Measurements from ENCODE around the gene TEX51. TPM values are rescaled to one million over a fixed set of nuclear protein-coding genes. Genes with fewer than 3 reads are reported as not detected.
A peak's percentile ranks its signal among the peaks of the same experiment; 100 is the strongest.

TEX51 gene
- total and polyA plus RNA-seq, 4 donors: not detected

DNA sequence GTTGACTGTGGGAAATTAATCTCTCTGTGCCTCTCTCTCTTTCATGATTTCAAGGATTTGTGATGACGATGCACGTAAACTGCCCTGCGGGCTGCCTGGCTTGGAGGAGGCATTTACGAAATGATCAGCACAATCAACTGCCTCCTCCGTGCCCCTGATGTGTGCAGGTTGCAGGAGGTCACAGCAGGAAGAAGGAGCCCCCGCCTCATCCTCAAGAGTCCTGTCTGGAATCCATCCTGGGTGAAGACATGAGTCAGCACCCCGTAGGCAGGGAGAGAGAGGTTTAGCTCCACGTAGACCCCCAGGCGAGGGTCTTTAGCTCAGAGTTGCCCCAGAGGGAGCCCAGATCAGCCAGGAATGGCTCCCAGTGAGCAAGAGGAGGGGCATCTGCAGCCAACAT is 17.1 kb upstream of the TEX51 start:
- H3K4me3 ChIP-seq (ENCODE audit: low read length in 2 of 2): no peak overlapping the region
- H3K27ac ChIP-seq (ENCODE audit: low read depth in 1 of 2, low read length in 2 of 2): no peak overlapping the region
- ATAC-seq (ENCODE audit: low FRiP score) (no peak), DNase-seq (no peak)
- no peaks in the 10 kb centered on the region for H3K27me3 ChIP-seq (ENCODE audit: control insufficient read depth in 1 of 2, insufficient read depth in 2 of 2, low read length in 1 of 2)
- H3K4me1 ChIP-seq (ENCODE audit: control insufficient read depth in 1 of 2, insufficient read depth in 2 of 2, low read length in 2 of 2): no peaks in the 10 kb centered on the region
- peaks cover 1% of the 10 kb centered on the region for H3K9me3 ChIP-seq (ENCODE audit: control insufficient read depth, low read length)
- 83 to 85% methylated on average over 9 of the region's 9 CpGs for WGBS, 2 donors
- intact Hi-C loops (cut with DNase I): no loop called here
- no peaks in the 10 kb centered on the region for H3K36me3 ChIP-seq (ENCODE audit: control insufficient read depth in 1 of 2, insufficient read depth in 2 of 2, low read length in 1 of 2)

- H3K4me3 ChIP-seq (ENCODE audit: low read length in 2 of 2): no peak overlapping the region
- no peak for DNase-seq
- no peaks in the 10 kb centered on the region for H3K4me1 ChIP-seq (ENCODE audit: control insufficient read depth in 1 of 2, insufficient read depth in 2 of 2, low read length in 2 of 2)
- intact Hi-C loops (cut with DNase I): no loop called here
- no peaks in the 10 kb centered on the region for H3K27me3 ChIP-seq (ENCODE audit: control insufficient read depth in 1 of 2, insufficient read depth in 2 of 2, low read length in 1 of 2)
- no peak overlapping the region for H3K27ac ChIP-seq (ENCODE audit: low read depth in 1 of 2, low read length in 2 of 2)
- H3K9me3 ChIP-seq (ENCODE audit: control insufficient read depth, low read length): peaks cover 1% of the 10 kb centered on the region
- H3K36me3 ChIP-seq (ENCODE audit: control insufficient read depth in 1 of 2, insufficient read depth in 2 of 2, low read length in 1 of 2): no peaks in the 10 kb centered on the region
- WGBS, 2 donors: 46 to 49% methylated on average over 2 of the region's 2 CpGs
- ATAC-seq (ENCODE audit: low FRiP score): no peak
Observed at GRCh38 chr2:126882181-126882580, 16.5 kb upstream of the TEX51 start.

DNA sequence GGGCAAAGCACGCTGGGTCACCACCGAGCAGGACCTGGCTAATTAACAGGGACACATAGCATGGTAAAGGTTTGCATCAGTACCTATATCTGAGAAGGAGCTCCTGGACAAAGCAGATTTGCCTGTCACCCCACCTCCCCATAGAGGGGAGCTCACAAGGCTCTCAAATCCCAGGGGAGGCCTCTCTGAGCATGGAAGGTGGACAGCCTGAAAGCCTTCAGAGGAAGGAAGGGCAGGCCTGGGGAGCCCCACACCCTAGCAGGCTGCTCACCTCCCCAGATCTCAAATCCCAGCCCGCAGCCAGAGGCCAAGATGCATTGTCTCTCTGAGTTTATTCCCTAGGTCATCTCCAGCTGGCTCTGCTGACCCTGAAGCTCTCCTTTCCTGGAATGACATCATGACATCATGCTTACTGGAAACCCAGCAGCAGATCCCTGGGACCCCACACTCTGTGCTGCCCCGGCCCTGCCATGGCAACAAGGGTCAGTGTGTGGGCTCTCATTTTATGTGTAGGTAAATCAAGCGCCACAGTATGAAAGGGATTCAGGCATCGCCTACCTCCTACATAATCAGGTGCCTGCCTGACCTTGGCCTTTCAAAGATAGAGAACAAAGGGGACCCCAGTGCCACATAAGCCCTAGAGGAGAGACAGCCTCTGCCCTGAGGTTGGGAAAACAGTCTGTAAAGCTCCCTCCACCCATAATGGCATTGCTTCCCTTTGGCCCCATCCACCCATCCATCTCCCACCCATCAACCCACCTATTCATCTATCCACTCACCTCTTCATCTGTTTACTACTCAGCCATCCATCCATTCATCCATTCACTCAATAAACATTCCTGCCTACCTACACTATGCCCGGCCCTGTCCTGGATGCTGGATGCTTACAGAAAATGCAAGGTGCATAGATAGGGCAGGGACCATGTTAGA is 15.7 kb upstream of the TEX51 start:
- 94 to 99% methylated on average over 7 of the region's 7 CpGs for WGBS, 2 donors
- intact Hi-C loops (cut with DNase I): no loop called here
- no peaks in the 10 kb centered on the region for H3K36me3 ChIP-seq (ENCODE audit: control insufficient read depth in 1 of 2, insufficient read depth in 2 of 2, low read length in 1 of 2)
- no peak overlapping the region for H3K4me3 ChIP-seq (ENCODE audit: low read length in 2 of 2)
- ATAC-seq (ENCODE audit: low FRiP score) (no peak), DNase-seq (peak in 1 of 2 donors; percentile 20)
- H3K9me3 ChIP-seq (ENCODE audit: control insufficient read depth, low read length): no peaks in the 10 kb centered on the region
- H3K4me1 ChIP-seq (ENCODE audit: control insufficient read depth in 1 of 2, insufficient read depth in 2 of 2, low read length in 2 of 2): no peaks in the 10 kb centered on the region
- H3K27ac ChIP-seq (ENCODE audit: low read depth in 1 of 2, low read length in 2 of 2): no peak overlapping the region
- no peaks in the 10 kb centered on the region for H3K27me3 ChIP-seq (ENCODE audit: control insufficient read depth in 1 of 2, insufficient read depth in 2 of 2, low read length in 1 of 2)

- Histone ChIP-seq H3K27me3 (ENCODE audit: control insufficient read depth in 1 of 2, insufficient read depth in 2 of 2, low read length in 1 of 2) (no peaks in the 10 kb centered on the region), H3K36me3 (ENCODE audit: control insufficient read depth in 1 of 2, insufficient read depth in 2 of 2, low read length in 1 of 2) (no peaks in the 10 kb centered on the region), H3K4me3 (ENCODE audit: low read length in 2 of 2) (no peak overlapping the region), H3K9me3 (ENCODE audit: control insufficient read depth, low read length) (no peaks in the 10 kb centered on the region), H3K4me1 (ENCODE audit: control insufficient read depth in 1 of 2, insufficient read depth in 2 of 2, low read length in 2 of 2) (no peaks in the 10 kb centered on the region), H3K27ac (ENCODE audit: low read depth in 1 of 2, low read length in 2 of 2) (no peak overlapping the region)
- WGBS, 2 donors: 95 to 99% methylated on average over 6 of the region's 6 CpGs
- DNase-seq: peak in 1 of 2 donors; percentile 6
- intact Hi-C loops (cut with DNase I): no loop called here
- no peak for ATAC-seq (ENCODE audit: low FRiP score)
Observed at GRCh38 chr2:126883666-126884040, 15.0 kb upstream of the TEX51 start.

DNA sequence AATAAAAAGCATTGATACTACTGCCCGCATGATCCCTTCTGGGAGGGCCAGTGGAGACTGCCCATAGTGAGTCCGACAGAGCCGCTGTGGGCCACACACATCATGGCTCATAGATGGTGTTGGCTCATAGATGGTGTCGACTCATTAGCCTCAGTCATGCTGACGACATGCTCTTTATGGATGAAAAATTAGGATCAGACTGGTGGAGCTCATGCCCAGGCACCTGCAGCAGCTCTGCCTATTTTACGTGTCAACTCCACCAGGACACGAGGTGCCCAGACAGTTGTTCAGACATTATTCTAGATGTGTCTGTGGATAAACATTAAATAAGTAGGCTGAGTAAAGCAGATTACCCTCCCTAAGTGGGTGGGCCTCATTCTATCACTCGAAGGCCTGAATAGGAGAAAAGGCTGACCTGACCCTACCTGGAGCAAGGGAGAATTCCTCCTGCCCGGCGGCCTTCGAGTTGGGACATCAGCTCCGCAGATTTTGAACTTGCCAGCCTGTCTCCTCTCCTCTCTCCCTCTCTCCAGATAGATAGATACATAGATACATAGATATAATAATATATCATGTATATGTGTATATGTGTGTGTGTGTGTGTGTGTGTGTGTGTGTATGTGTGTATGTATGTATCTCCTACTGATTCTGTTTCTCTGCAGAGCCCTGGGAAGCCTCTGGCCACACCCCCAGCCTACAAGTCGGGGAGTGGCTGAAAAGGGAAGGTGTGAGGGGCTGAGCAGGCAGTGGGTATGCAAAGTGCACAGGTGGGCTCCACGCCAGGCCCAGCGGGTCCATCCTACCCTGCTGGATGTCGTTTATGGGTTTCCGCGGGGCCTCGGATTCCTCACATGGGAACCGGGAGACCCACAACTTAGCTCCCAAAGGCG is 13.6 kb upstream of the TEX51 start:
- Histone ChIP-seq H3K4me1 (ENCODE audit: control insufficient read depth in 1 of 2, insufficient read depth in 2 of 2, low read length in 2 of 2) (no peaks in the 10 kb centered on the region), H3K27me3 (ENCODE audit: control insufficient read depth in 1 of 2, insufficient read depth in 2 of 2, low read length in 1 of 2) (no peaks in the 10 kb centered on the region), H3K4me3 (ENCODE audit: low read length in 2 of 2) (no peak overlapping the region), H3K9me3 (ENCODE audit: control insufficient read depth, low read length) (no peaks in the 10 kb centered on the region), H3K36me3 (ENCODE audit: control insufficient read depth in 1 of 2, insufficient read depth in 2 of 2, low read length in 1 of 2) (no peaks in the 10 kb centered on the region), H3K27ac (ENCODE audit: low read depth in 1 of 2, low read length in 2 of 2) (no peak overlapping the region)
- 85 to 87% methylated on average over 21 of the region's 21 CpGs for WGBS, 2 donors
- ATAC-seq (ENCODE audit: low FRiP score) (no peak), DNase-seq (no peak)
- intact Hi-C loops (cut with DNase I): no loop called here

DNA sequence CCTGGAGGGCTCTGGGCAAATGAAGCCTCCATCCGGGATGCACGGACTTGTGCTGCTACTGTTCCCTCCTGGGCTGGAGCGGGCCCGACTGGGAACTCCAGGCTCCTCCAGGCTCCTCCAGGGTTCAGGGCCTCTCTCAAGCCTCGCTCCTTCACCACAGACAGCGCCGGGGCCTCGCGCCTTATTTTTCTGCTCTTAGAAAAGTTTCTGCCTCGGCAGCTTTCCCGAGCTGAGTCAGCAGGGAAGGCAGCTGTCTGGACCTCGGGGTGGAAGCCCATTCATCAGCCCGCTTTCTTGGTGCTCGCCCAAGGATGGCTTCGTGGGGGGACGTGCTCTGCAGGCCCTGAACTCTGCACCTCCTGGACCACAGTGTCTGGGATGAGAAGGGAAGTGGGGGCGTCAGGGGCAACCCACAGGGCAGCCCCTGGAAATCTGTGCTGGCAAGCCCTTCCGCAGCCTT is 12.9 kb upstream of the TEX51 start:
- H3K4me1 ChIP-seq (ENCODE audit: control insufficient read depth in 1 of 2, insufficient read depth in 2 of 2, low read length in 2 of 2): no peaks in the 10 kb centered on the region
- peak overlapping the region in 1 of 2 donors; percentile 5 for H3K4me3 ChIP-seq (ENCODE audit: low read length in 2 of 2)
- WGBS, 2 donors: 16 to 17% methylated on average over 18 of the region's 18 CpGs
- H3K9me3 ChIP-seq (ENCODE audit: control insufficient read depth, low read length): no peaks in the 10 kb centered on the region
- H3K27ac ChIP-seq (ENCODE audit: low read depth in 1 of 2, low read length in 2 of 2): no peak overlapping the region
- ATAC-seq (ENCODE audit: low FRiP score) (peak; percentile 33), DNase-seq (peak in 1 of 2 donors; percentile 57)
- H3K36me3 ChIP-seq (ENCODE audit: control insufficient read depth in 1 of 2, insufficient read depth in 2 of 2, low read length in 1 of 2): no peaks in the 10 kb centered on the region
- no peaks in the 10 kb centered on the region for H3K27me3 ChIP-seq (ENCODE audit: control insufficient read depth in 1 of 2, insufficient read depth in 2 of 2, low read length in 1 of 2)
- intact Hi-C loops (cut with DNase I): no loop called here

- ATAC-seq (ENCODE audit: low FRiP score): peak; percentile 83
- Histone ChIP-seq H3K9me3 (ENCODE audit: control insufficient read depth, low read length) (no peaks in the 10 kb centered on the region), H3K27me3 (ENCODE audit: control insufficient read depth in 1 of 2, insufficient read depth in 2 of 2, low read length in 1 of 2) (no peaks in the 10 kb centered on the region), H3K36me3 (ENCODE audit: control insufficient read depth in 1 of 2, insufficient read depth in 2 of 2, low read length in 1 of 2) (no peaks in the 10 kb centered on the region), H3K4me3 (ENCODE audit: low read length in 2 of 2) (peak overlapping the region in 1 of 2 donors; percentile 5), H3K27ac (ENCODE audit: low read depth in 1 of 2, low read length in 2 of 2) (no peak overlapping the region), H3K4me1 (ENCODE audit: control insufficient read depth in 1 of 2, insufficient read depth in 2 of 2, low read length in 2 of 2) (no peaks in the 10 kb centered on the region)
- intact Hi-C loops (cut with DNase I): no loop called here
- WGBS, 2 donors: 12 to 16% methylated on average over 37 to 40 of the region's 40 CpGs
- peak; percentile 67 to 85 for DNase-seq
Observed at GRCh38 chr2:126886211-126886915, 12.3 kb upstream of the TEX51 start.

DNA sequence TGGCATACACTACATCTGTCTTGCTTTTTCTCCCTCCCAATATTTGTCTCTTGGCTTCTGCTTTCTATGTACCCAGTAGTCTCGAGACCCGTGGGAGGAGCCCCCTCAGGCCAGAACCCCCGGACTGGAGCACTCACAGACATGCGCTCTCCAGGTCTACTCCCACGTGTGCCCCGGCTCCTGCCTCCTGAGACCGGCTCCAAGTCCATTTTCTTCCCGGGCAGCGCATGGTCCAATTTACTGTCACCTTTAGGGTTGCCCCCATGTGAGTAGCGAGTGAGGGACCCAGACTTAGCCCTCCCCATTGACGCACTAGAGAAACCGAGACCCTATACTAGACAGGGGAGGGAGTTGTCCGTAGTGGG is 11.8 kb upstream of the TEX51 start:
- Histone ChIP-seq H3K27me3 (ENCODE audit: control insufficient read depth in 1 of 2, insufficient read depth in 2 of 2, low read length in 1 of 2) (no peaks in the 10 kb centered on the region), H3K4me1 (ENCODE audit: control insufficient read depth in 1 of 2, insufficient read depth in 2 of 2, low read length in 2 of 2) (no peaks in the 10 kb centered on the region), H3K36me3 (ENCODE audit: control insufficient read depth in 1 of 2, insufficient read depth in 2 of 2, low read length in 1 of 2) (no peaks in the 10 kb centered on the region), H3K9me3 (ENCODE audit: control insufficient read depth, low read length) (no peaks in the 10 kb centered on the region), H3K4me3 (ENCODE audit: low read length in 2 of 2) (no peak overlapping the region), H3K27ac (ENCODE audit: low read depth in 1 of 2, low read length in 2 of 2) (no peak overlapping the region)
- intact Hi-C loops (cut with DNase I): no loop called here
- DNase-seq: no peak
- ATAC-seq (ENCODE audit: low FRiP score): no peak
- whole genome bisulfite sequencing, 2 donors: 89 to 93% methylated on average over 13 of the region's 13 CpGs
